Ramos (cell line): ENCODE data around the gene TMEM198.

Experiments used
- in situ Hi-C: fragments of 300-500 bp; cut with MboI; formaldehyde crosslinking; loops from one replicate; pipeline ENCODE4 v1.14.3; 2022; ENCODE audit warnings: low sequenced_read_pairs; ENCODE audit not compliant: unreplicated experiment

Gene TMEM198

DNA sequence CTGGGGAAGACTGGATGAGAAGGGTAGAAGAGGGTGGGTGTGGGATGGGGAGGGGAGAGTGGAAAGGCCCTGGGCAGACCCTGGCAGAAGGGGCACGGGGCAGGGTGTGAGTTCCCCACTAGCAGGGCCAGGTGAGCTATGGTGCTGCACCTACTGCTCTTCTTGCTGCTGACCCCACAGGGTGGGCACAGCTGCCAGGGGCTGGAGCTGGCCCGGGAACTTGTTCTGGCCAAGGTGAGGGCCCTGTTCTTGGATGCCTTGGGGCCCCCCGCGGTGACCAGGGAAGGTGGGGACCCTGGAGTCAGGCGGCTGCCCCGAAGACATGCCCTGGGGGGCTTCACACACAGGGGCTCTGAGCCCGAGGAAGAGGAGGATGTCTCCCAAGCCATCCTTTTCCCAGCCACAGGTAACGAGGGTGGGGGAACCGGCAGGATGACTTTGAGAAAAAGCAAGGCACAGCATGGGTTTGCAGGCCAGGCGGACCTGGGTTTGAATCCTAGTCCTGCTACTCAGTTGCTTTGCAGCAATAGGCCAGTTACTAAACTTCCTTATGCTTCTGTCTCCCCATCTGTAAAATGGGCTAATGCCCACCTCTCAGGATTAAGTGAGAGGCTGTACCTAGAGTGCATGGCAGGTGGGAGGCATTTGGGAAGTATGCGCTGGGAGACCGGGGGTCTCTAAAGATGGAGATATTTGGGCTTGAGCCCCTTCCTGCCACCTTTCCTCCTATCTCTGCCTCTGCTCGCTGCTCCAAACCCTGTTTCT is 28.6 kb downstream of the TMEM198 start, which contains the start of gene INHA:
Gene INHA (plus strand): TSS at position 74 of the 765 bp plus-strand sequence. CDS start 65 bp downstream, at position 139.
- in situ Hi-C loops, result no loop called here

DNA sequence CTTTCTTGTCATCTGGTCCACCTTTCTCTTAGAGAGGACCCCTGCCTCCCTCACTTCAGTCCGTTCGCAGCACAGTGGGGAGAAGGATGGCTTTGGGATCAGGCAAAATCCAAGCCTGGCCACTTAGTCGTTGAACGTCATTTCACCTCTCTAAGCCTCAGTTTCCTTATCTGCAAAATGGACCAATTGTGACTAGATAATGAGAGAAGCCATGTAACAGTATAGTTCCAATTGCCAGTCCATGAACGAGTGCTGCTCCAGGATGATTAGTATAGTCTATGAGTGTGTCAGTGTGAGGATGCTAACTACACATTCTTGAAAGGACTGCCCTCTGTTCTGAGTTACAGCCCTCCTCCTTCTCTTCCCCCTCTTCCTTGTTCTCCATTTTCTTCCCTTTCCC is 29.3 kb downstream of the TMEM198 start:
- in situ Hi-C loops, result no loop called here

DNA sequence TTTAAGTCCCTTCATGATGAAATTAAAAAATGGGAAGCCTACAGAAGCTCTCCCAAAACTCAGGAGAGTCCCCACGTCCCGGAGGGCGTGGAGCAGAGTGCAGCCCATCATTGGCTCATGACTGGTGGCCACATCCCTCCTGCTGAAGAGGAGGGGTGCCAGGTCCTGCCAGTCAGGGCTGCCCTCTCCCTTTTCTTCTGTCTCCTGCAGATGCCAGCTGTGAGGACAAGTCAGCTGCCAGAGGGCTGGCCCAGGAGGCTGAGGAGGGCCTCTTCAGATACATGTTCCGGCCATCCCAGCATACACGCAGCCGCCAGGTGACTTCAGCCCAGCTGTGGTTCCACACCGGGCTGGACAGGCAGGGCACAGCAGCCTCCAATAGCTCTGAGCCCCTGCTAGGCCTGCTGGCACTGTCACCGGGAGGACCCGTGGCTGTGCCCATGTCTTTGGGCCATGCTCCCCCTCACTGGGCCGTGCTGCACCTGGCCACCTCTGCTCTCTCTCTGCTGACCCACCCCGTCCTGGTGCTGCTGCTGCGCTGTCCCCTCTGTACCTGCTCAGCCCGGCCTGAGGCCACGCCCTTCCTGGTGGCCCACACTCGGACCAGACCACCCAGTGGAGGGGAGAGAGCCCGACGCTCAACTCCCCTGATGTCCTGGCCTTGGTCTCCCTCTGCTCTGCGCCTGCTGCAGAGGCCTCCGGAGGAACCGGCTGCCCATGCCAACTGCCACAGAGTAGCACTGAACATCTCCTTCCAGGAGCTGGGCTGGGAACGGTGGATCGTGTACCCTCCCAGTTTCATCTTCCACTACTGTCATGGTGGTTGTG is 30.9 kb downstream of the TMEM198 start:
- in situ Hi-C loops, result no loop called here

DNA sequence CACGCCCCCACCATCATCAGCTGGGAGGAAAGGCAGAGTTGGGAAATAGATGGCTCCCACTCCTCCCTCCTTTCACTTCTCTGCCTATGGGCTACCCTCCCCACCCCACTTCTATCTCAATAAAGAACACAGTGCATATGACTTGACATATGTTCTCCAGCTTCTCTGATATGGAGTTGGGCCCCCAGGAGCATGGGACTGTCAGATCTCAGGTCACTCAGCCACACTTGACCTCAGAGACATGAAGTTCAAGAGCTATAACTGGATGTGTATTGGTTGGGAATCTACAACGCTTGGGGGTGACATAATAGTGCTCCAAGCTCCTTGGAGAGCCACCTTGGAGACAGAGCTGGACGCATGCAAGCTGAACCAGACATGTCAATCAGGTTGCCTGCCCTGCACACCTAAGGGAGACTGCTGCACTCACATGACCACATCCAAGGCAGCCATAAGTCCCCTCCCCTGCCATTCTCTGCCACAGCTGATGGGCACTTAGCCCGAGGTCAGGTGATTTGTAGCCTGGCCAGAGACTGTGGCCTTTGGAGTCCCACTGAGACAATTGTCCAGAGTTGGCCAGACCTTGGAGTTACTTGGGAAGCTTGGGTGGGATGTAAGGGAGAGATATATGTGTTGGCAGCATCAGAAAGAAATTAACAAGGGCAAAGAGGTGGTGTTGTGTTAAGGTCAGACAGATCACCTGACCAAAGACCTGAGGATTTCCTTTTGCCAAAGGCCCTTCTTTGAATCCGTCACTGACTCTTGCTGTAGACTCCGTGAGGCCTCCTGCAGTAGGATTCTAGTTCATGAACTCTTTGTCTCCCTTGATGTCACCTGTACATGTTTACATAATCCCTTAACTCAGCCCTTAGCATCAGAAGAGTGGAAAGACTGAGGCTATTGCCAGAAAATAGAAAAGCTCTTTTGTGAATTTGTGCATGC is 32.0 kb downstream of the TMEM198 start:
- in situ Hi-C loops, result no loop called here

DNA sequence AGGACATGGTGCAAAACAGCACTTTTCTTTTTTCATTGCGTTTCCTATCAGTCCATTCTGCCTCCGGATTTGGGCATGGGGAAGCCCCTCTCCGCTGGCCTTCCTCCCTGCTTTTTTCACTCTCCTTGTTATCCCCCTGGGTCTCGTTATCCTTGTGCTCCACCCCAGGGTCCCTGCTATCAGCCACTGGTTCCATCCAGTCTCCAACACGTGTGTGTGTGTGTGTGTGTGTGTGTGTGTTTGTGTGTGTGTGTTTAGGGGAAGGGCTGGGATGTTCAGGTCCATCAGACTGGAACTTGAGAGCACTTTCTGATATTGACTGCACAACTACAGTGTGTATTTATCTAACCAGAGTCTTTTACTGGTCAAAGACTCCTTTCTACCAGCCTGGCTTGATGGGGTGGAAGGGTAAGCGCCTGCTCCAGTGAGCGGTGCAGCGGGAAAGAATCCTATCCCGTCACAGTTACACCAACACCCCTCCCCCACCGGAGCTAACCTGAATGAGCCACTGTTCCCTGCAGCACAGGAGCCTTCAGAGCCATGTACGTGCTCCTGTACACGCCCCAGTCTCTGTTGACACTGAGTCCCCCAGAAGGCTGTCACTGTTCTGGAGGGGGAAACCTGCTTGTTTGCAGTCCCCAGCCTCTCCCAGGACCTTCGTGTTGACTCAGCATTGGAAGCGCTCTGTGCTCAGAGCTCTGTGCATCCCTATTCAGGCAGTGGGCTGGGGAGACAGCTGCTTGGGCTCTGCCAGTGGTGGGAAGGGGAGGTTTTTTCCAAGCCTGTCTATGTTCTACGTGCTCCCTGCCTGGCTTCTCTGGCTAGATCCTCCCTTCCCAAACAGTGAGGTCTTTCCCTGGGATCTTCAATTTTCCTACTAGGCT is 32.9 kb downstream of the TMEM198 start:
- in situ Hi-C loops, result no loop called here

DNA sequence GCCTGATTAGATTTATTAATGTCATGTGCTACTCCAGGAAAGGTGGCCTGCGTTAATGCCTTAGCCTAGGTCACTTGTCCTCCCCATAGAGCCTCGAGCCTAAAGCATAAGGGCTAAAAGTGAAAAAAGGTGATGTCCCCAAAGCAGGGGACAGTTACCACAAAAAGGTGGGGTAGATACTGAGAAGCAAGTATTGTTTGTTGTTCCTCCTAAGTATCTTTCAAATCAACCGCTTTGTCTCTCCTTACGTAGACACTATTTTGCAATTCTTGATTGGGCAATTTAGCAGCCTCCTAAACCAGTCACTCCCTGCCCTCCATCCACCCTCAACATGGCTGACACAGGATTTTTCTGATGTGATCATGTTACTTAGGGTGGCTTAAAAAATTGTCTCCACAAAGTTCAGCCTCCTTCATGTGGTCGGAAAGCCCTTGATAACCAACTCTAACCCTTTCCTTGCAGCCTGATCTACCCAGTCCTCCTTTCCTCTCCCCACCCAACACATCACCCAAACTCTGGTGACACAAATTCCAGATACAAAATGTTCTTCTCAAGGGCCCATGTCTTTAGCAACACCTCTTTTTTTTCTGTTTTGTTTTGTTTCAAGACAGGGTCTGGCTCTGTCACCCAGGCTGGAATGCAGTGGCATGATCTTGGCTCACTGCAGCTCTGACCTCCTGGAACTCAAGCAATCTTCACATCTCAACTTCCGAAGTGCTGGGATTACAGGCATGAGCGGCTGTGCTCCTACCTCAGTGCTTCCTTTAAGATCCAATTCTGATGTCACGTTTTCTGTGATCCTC is 35.2 kb downstream of the TMEM198 start:
- in situ Hi-C loops, result no loop called here

DNA sequence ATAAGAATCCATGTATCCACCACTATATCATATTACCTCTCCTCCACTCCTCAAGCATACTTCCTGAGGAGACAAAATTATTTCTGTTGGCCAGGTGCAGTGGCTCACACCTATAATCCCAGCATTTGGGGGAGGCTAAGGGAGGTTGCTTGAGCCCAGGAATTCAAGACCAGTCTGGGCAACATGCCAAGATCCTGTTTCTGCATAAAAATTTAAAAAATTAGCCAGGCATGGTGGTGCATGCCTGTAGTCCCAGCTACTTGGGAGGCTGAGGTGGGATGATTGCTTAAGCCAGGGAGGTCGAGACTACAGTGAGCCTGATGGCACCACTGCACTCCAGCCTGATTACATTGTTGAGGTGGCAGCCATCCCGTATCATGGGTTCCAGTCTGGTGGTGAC is 37.5 kb downstream of the TMEM198 start:
- in situ Hi-C loops, result no loop called here

DNA sequence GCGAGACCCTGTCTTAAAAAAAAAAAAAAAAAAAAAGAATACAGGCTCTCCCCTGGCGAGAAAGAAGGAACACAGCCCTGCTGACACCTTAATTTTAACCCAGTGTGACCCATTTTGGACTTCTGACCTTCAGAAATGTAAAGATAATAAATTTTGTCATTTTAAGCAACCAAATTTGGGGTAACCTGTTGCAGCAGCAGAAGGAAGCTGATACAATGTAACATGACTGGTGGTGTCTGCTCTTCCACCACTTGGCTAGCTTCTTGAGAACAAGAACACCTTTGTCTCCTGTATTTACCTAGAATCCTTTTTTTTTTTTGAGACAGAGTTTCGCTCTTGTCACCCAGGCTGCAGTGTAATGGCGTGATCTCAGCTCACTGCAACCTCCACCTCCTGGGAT is 47.3 kb downstream of the TMEM198 start:
- in situ Hi-C loops, result no loop called here

DNA sequence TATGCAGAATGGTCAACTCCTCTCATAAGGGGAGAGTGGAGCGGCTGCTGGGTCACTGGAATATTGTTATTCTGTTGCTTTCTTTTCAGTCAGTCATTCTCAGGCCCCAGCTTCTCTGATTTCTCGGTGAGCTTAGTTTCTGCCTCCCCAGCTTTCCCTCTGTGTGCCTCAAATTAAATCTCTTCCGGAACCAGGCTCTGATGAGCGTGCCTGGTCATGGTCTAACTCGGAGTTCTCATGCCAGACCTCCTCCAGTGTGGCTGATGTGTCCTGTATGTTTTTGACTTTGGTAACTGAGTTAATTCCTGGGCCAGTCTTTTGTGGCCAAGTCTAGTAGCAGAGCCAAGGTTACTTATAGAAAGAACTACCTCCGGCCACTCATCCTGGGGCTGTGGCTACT is 48.9 kb downstream of the TMEM198 start:
- in situ Hi-C loops, result no loop called here

DNA sequence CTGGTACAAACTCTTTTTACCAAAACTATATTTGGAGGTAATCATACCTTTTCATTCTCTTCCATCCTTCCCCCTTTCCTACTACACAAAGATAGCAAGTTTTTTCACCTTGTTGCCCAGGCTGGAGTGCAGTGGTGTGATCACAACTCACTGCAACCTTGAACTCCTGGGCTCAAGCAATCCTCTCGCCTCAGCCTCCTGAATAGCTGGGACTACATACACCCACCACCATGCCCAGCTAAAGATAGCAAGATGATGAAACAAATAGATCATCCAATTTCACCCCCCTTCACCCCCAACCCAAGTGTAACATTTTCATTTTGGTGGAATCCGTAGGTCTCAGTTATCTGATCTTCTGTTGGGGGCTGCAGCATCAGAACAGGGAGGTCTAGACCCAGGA is 49.3 kb downstream of the TMEM198 start:
- in situ Hi-C loops, result no loop called here

DNA sequence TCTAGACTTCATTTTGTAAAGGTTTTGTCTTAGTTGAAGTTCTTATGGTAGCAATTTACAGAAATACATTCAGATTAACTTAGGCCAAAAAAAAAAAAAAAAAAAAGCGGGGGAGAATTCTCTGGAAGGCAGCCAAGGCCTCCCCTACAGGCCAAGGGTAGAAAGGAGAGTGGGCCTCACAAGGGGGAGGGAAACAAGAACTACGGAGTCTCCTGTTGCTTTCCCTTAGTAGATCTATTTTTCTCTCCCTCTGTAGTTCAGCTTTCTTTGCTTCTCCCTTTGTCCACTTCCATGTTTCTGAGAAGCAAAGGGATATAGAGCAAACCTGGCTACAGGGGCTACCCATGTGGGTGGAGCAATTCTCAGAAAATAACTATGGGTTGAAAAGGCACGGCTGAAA is 51.4 kb downstream of the TMEM198 start:
- in situ Hi-C loops, result no loop called here

DNA sequence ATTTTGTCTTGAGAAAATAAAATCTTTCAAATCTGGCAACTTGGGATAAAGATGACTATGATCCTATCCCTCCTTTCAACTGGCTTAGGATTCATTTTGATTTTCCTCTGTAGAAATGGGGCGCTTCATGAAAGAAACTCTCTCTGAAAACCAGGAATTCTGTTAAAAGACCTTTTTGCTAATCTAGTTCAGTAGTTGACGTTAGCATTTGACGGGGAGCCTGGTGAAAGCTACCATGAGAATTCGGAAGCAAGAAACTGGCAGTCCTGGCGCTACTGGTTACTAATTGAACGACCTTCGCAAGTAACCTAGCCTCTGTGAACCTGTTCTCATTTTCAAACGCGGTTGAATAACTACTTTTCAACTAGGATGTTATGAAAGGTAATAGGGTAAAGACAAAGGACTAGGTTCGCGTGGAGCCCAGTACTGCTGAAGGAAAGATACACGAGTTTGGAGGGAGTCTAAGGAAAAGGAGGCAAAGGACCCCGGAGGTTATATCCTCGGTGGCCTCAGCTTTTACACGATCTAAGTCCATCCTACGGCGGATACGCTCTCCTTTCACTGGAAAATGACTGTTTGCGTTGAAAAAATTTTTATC is 53.2 kb downstream of the TMEM198 start:
- in situ Hi-C loops, result no loop called here

DNA sequence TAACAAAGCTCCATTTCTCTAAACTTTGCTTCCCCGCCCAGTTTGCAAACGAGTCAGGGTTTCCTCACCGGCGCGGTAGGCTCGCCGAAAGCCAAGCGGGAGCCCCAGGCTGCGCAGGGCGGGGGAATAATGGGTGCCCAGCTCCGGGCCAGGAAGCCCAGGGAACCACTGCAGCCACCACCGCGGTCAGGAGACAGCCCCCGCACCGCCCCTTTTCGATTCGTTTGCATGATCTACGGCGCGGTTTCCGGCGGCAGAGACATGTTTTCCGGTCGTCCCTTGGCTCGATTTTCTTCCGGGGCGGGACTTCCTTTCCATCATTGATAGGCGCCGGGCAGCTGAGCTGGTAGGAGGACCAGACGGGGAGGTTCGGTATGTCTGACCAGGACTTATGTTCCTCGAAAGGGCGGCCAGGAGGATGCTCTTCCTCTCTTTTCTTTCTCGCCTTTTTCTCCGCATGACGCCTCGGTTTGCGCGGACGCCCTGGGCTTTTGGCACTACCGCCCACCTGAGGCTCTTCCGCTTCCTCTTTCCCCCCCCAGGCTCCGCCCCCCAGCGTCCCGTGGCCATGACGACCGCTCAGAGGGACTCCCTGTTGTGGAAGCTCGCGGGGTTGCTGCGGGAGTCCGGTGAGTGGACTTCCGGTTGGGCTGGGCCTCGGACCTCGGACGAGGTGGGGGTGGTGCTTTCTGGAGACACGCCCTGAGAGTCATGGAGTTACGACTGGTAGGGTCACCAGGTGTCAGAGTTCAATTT is 53.9 kb downstream of the TMEM198 start, which contains the start of gene STK11IP:
Gene STK11IP (plus strand): TSS at position 306 of the 756 bp plus-strand sequence. CDS start 263 bp downstream, at position 569.
- in situ Hi-C loops, result no loop called here

DNA sequence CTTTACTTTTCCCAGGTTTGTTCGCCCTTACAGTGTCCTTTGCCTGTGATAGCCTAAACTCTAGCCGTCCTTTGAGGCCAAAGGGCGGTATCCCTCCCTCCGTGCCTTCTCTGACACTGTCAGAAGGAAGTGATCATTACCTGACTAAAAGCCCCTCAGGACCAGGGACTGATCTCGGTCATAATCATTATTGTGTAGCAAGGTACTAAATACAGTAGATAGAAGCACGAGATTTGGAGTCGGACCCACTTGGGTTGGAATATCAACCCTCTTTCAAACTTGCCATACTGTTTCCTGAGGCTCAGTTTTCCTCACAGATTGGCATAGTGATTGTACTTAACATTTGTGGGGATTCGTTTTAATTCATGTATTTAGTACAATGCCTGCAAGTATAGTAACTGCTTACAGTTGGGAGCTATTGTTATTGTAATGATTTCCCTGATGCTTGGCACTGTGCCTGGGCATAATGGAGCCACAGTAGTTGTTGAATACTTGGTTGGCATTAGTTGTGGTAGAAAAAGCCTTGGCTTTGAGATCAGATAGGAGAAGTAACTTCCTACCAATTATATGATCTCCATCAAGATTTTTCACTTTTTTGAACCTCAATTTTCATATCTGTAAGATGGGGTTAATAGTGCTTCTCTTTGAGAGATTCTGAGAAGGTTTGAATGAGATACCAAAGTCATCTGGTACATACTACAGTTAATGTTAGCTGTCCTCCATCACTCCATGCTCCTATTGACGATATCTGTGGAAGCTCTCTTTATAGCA is 54.7 kb downstream of the TMEM198 start:
- in situ Hi-C loops, result no loop called here
